Stimulated activated CD4-positive, alpha-beta T cell treated with anti-CD3 and anti-CD28 coated beads, TNF-alpha, amount 100 ng/mL, for 4 hours (primary cell): ENCODE data around the gene PRPF18.
"Not testable (repeated sequence)": the region's sequence is repeated elsewhere in the genome, so short reads cannot be mapped to it uniquely, and the experiment has no call there.

Experiments used
- DNase-seq, 3 experiments: peaks; one replicate each; pipeline ENCODE4 v3.0.0-alpha.2; 2020; ENCODE audit warnings: low read depth in 3 of 3

PRPF18 gene

GRCh38 chr10:13586676-13587355, at the start of gene PRPF18:
TSS of gene PRPF18 (plus strand) at chr10:13586965. CDS start at chr10:13587087, 122 bp downstream.
- DNase-seq = peak; percentile 85 to 91 (median 86)

GRCh38 chr10:13537985-13538384, 48.8 kb upstream of the PRPF18 start:
- not testable (repeated sequence) for DNase-seq

- no peak for DNase-seq
These were observed 44.2 kb upstream of the PRPF18 start for GRCh38 chr10:13542533-13542932.

- no peak for DNase-seq
These were observed 36.0 kb upstream of the PRPF18 start for GRCh38 chr10:13550802-13551201.

- DNase-seq = no peak
These were observed 30.8 kb upstream of the PRPF18 start for GRCh38 chr10:13555884-13556510.

GRCh38 chr10:13559124-13559700, 27.6 kb upstream of the PRPF18 start:
- no peak for DNase-seq

GRCh38 chr10:13560597-13560996, 26.2 kb upstream of the PRPF18 start:
- DNase-seq = no peak

GRCh38 chr10:13563481-13564445, 23.0 kb upstream of the PRPF18 start:
- DNase-seq = no peak

GRCh38 chr10:13564576-13564975, 22.2 kb upstream of the PRPF18 start:
- no peak for DNase-seq

- DNase-seq = no peak
These were observed 19.7 kb upstream of the PRPF18 start for GRCh38 chr10:13567030-13567429.

- DNase-seq = no peak
These were observed 15.2 kb upstream of the PRPF18 start for GRCh38 chr10:13571541-13571940.

GRCh38 chr10:13573960-13574359, 12.8 kb upstream of the PRPF18 start:
- DNase-seq = no peak

- DNase-seq = no peak
These were observed 1.5 kb upstream of the PRPF18 start for GRCh38 chr10:13585195-13585751.

- DNase-seq = no peak
These were observed 822 bp upstream of the PRPF18 start for GRCh38 chr10:13585943-13586342.

- no peak for DNase-seq
These were observed 626 bp downstream of the PRPF18 start for GRCh38 chr10:13587391-13587790.

GRCh38 chr10:13589316-13589715, 2.6 kb downstream of the PRPF18 start:
- no peak for DNase-seq

GRCh38 chr10:13590886-13591285, 4.1 kb downstream of the PRPF18 start:
- no peak for DNase-seq

GRCh38 chr10:13592306-13592705, 5.5 kb downstream of the PRPF18 start:
- DNase-seq = no peak

GRCh38 chr10:13593535-13593934, 6.8 kb downstream of the PRPF18 start:
- DNase-seq = no peak

- DNase-seq = no peak
These were observed 7.9 kb downstream of the PRPF18 start for GRCh38 chr10:13594641-13595040.

- DNase-seq = no peak
These were observed 11.1 kb downstream of the PRPF18 start for GRCh38 chr10:13597909-13598308.
